ENCODE results near the gene CUX1. TPM values are rescaled to one million over a fixed set of nuclear protein-coding genes. Genes with fewer than 3 reads are reported as not detected.

The CUX1 gene
- total RNA-seq, 4 donors from 2014 or later, result 42.8 to 59.0 (median 47.4) TPM

- TF ChIP-seq CTCF (IDR thresholded peaks at IDR 0.05; ENCODE audit: low read depth), result no peak
Measured at GRCh38 chr7:102202556-102202955, 385.1 kb downstream of the CUX1 start.

GRCh38 chr7:102203218-102203617 is 385.8 kb downstream of the CUX1 start:
- no peak for TF ChIP-seq CTCF (IDR thresholded peaks at IDR 0.05; ENCODE audit: low read depth)

- TF ChIP-seq CTCF (IDR thresholded peaks at IDR 0.05; ENCODE audit: low read depth), result no peak
Measured at GRCh38 chr7:102204212-102204611, 386.8 kb downstream of the CUX1 start.

- TF ChIP-seq CTCF (IDR thresholded peaks at IDR 0.05; ENCODE audit: low read depth), result no peak
Measured at GRCh38 chr7:102205915-102206314, 388.5 kb downstream of the CUX1 start.

- TF ChIP-seq CTCF (IDR thresholded peaks at IDR 0.05; ENCODE audit: low read depth), result no peak
Measured at GRCh38 chr7:102208826-102209225, 391.4 kb downstream of the CUX1 start.

- no peak for TF ChIP-seq CTCF (IDR thresholded peaks at IDR 0.05; ENCODE audit: low read depth)
Measured at GRCh38 chr7:102210787-102211186, 393.4 kb downstream of the CUX1 start.

GRCh38 chr7:102211590-102212550 is 394.4 kb downstream of the CUX1 start:
- no peak for TF ChIP-seq CTCF (IDR thresholded peaks at IDR 0.05; ENCODE audit: low read depth)

All from subcutaneous adipose tissue (tissue), 4 donors.